ENCODE results near the gene SLC18B1.
"Not testable (repeated sequence)": the region's sequence is repeated elsewhere in the genome, so short reads cannot be mapped to it uniquely, and the experiment has no call there.

SLC18B1 gene

GRCh38 chr6:132800656-132801055, 2.2 kb upstream of the SLC18B1 start:
- Histone ChIP-seq H3K27ac (no peak overlapping the region), H3K9ac (no peak overlapping the region), H3K27me3 (no peaks in the 10 kb centered on the region), H3K4me3 (no peak overlapping the region), H3K9me3 (peaks cover 8% of the 10 kb centered on the region), H3K4me2 (no peak overlapping the region), H3K36me3 (peaks cover 3% of the 10 kb centered on the region; the same call in 1 of the 2 replicates), H3K4me1 (peaks cover 6% of the 10 kb centered on the region; the same call in 1 of the 2 replicates), H4K20me1 (no peaks in the 10 kb centered on the region)
- no peak for TF ChIP-seq Cebpa-rat (IDR thresholded peaks at IDR 0.05)

- TF ChIP-seq Cebpa-rat (IDR thresholded peaks at IDR 0.05), result no peak
- Histone ChIP-seq H3K4me2 (no peak overlapping the region; the same call in none of the 2 replicates), H3K9me3 (no peaks in the 10 kb centered on the region), H3K27ac (peak overlapping the region; percentile 80; the same call in 1 of the 2 replicates), H3K4me3 (peak overlapping the region; percentile 91), H3K36me3 (peaks cover 4% of the 10 kb centered on the region; the same call in 1 of the 2 replicates), H3K4me1 (peaks cover 6% of the 10 kb centered on the region; the same call in 1 of the 2 replicates), H3K9ac (peak overlapping the region; percentile 88), H3K27me3 (no peaks in the 10 kb centered on the region), H4K20me1 (no peaks in the 10 kb centered on the region)
These were observed 567 bp upstream of the SLC18B1 start for GRCh38 chr6:132798869-132799538.

GRCh38 chr6:132795461-132795860, 3.0 kb downstream of the SLC18B1 start:
- no peak for TF ChIP-seq Cebpa-rat (IDR thresholded peaks at IDR 0.05)
- peaks cover 6% of the 10 kb centered on the region; the same call in 1 of the 2 replicates for H3K4me1 ChIP-seq
- peaks cover 15% of the 10 kb centered on the region for H3K36me3 ChIP-seq
- H3K27me3 ChIP-seq, result no peaks in the 10 kb centered on the region
- no peaks in the 10 kb centered on the region for H3K9me3 ChIP-seq
- no peak overlapping the region for H3K4me2 ChIP-seq
- H3K4me3 ChIP-seq, result no peak overlapping the region
- H4K20me1 ChIP-seq, result no peaks in the 10 kb centered on the region
- H3K9ac ChIP-seq, result no peak overlapping the region
- H3K27ac ChIP-seq, result no peak overlapping the region

- no peak overlapping the region for H3K4me3 ChIP-seq
- no peaks in the 10 kb centered on the region for H3K9me3 ChIP-seq
- H3K36me3 ChIP-seq, result peaks cover 21% of the 10 kb centered on the region
- H3K9ac ChIP-seq, result no peak overlapping the region
- TF ChIP-seq Cebpa-rat (IDR thresholded peaks at IDR 0.05), result no peak
- no peak overlapping the region for H3K27ac ChIP-seq
- no peaks in the 10 kb centered on the region for H4K20me1 ChIP-seq
- H3K4me1 ChIP-seq, result peaks cover 3% of the 10 kb centered on the region; the same call in 1 of the 2 replicates
- no peak overlapping the region for H3K4me2 ChIP-seq
- H3K27me3 ChIP-seq, result no peaks in the 10 kb centered on the region
These were observed 5.9 kb downstream of the SLC18B1 start for GRCh38 chr6:132792510-132792909.

GRCh38 chr6:132790450-132790849, 8.0 kb downstream of the SLC18B1 start:
- no peak overlapping the region for H3K4me2 ChIP-seq
- no peaks in the 10 kb centered on the region for H3K9me3 ChIP-seq
- H3K4me1 ChIP-seq, result no peaks in the 10 kb centered on the region
- H3K36me3 ChIP-seq, result peaks cover 17% of the 10 kb centered on the region
- no peaks in the 10 kb centered on the region for H3K27me3 ChIP-seq
- H4K20me1 ChIP-seq, result no peaks in the 10 kb centered on the region
- no peak overlapping the region for H3K27ac ChIP-seq
- no peak for TF ChIP-seq Cebpa-rat (IDR thresholded peaks at IDR 0.05)
- no peak overlapping the region for H3K9ac ChIP-seq
- no peak overlapping the region for H3K4me3 ChIP-seq

- H3K4me3 ChIP-seq, result no peak overlapping the region
- H3K4me1 ChIP-seq, result no peaks in the 10 kb centered on the region
- TF ChIP-seq Cebpa-rat (IDR thresholded peaks at IDR 0.05), result no peak
- H3K9ac ChIP-seq, result no peak overlapping the region
- H3K9me3 ChIP-seq, result no peaks in the 10 kb centered on the region
- H3K27ac ChIP-seq, result no peak overlapping the region
- H3K4me2 ChIP-seq, result no peak overlapping the region
- H4K20me1 ChIP-seq, result no peaks in the 10 kb centered on the region
- no peaks in the 10 kb centered on the region for H3K27me3 ChIP-seq
- peaks cover 17% of the 10 kb centered on the region for H3K36me3 ChIP-seq
These were observed 9.1 kb downstream of the SLC18B1 start for GRCh38 chr6:132789396-132789776.

GRCh38 chr6:132788658-132789395, 9.6 kb downstream of the SLC18B1 start:
- H3K9me3 ChIP-seq, result no peaks in the 10 kb centered on the region
- H3K4me2 ChIP-seq, result no peak overlapping the region
- TF ChIP-seq Cebpa-rat (IDR thresholded peaks at IDR 0.05), result no peak
- H4K20me1 ChIP-seq, result no peaks in the 10 kb centered on the region
- no peaks in the 10 kb centered on the region for H3K4me1 ChIP-seq
- H3K27ac ChIP-seq, result no peak overlapping the region
- H3K27me3 ChIP-seq, result no peaks in the 10 kb centered on the region
- no peak overlapping the region for H3K4me3 ChIP-seq
- no peak overlapping the region for H3K9ac ChIP-seq
- H3K36me3 ChIP-seq, result peaks cover 17% of the 10 kb centered on the region

GRCh38 chr6:132785936-132786335, 12.5 kb downstream of the SLC18B1 start:
- Histone ChIP-seq H3K4me1 (no peaks in the 10 kb centered on the region), H4K20me1 (no peaks in the 10 kb centered on the region), H3K27ac (no peak overlapping the region), H3K9me3 (no peaks in the 10 kb centered on the region), H3K9ac (no peak overlapping the region), H3K27me3 (no peaks in the 10 kb centered on the region), H3K4me2 (no peak overlapping the region), H3K36me3 (peaks cover 21% of the 10 kb centered on the region; the same call in 1 of the 2 replicates), H3K4me3 (no peak overlapping the region)
- TF ChIP-seq Cebpa-rat (IDR thresholded peaks at IDR 0.05), result no peak

GRCh38 chr6:132780770-132781371, 17.6 kb downstream of the SLC18B1 start:
- H3K27ac ChIP-seq, result no peak overlapping the region
- no peaks in the 10 kb centered on the region for H3K27me3 ChIP-seq
- H4K20me1 ChIP-seq, result no peaks in the 10 kb centered on the region
- H3K4me3 ChIP-seq, result no peak overlapping the region
- H3K4me1 ChIP-seq, result no peaks in the 10 kb centered on the region
- H3K9me3 ChIP-seq, result no peaks in the 10 kb centered on the region
- H3K36me3 ChIP-seq, result peaks cover 32% of the 10 kb centered on the region
- no peak overlapping the region for H3K4me2 ChIP-seq
- no peak overlapping the region for H3K9ac ChIP-seq
- TF ChIP-seq Cebpa-rat (IDR thresholded peaks at IDR 0.05), result no peak

GRCh38 chr6:132777881-132778280, 20.6 kb downstream of the SLC18B1 start:
- not testable (repeated sequence) for H3K4me3 ChIP-seq, H3K9me3 ChIP-seq, H3K27ac ChIP-seq, H3K27me3 ChIP-seq, H4K20me1 ChIP-seq, H3K4me1 ChIP-seq, H3K9ac ChIP-seq, H3K4me2 ChIP-seq
- H3K36me3 ChIP-seq, result peaks cover 29% of the 10 kb centered on the region
